H4 (cell line): ENCODE measurements around the gene SNRNP35. TPM values are rescaled to one million over a fixed set of nuclear protein-coding genes. Genes with fewer than 3 reads are reported as not detected.
"Not testable (repeated sequence)": the region's sequence is repeated elsewhere in the genome, so short reads cannot be mapped to it uniquely, and the experiment has no call there.

Experiments used
- DNase-seq: peaks from one replicate; pipeline ENCODE4 v3.0.0-alpha.2; 2015; ENCODE audit warnings: low spot score
- total RNA-seq: library from RNA; depleted of rRNA; stranded (reverse); fragments of >200 nt; shearing (Covaris generic); gene quantifications from 2 replicates; pipeline ENCODE4 v1.2.3, GENCODE V29; 2014

SNRNP35 gene
- total RNA-seq, 1 experiment from 2014 or later: 16.9 TPM

- DNase-seq: no peak
These were observed 30.7 kb downstream of the SNRNP35 start for GRCh38 chr12:123488539-123489230.

- no peak for DNase-seq
These were observed 31.6 kb downstream of the SNRNP35 start for GRCh38 chr12:123489580-123489979.

GRCh38 chr12:123490089-123490488, 32.1 kb downstream of the SNRNP35 start:
- DNase-seq: no peak

GRCh38 chr12:123491056-123491455, 33.1 kb downstream of the SNRNP35 start:
- no peak for DNase-seq

GRCh38 chr12:123491481-123491880, 33.5 kb downstream of the SNRNP35 start:
- no peak for DNase-seq

- not testable (repeated sequence) for DNase-seq
These were observed 34.5 kb downstream of the SNRNP35 start for GRCh38 chr12:123492339-123493039.

GRCh38 chr12:123494124-123494851, 36.3 kb downstream of the SNRNP35 start:
- no peak for DNase-seq

GRCh38 chr12:123497065-123497464, 39.1 kb downstream of the SNRNP35 start:
- DNase-seq: no peak

GRCh38 chr12:123498126-123498825, 40.3 kb downstream of the SNRNP35 start:
- no peak for DNase-seq

GRCh38 chr12:123499332-123499731, 41.4 kb downstream of the SNRNP35 start:
- no peak for DNase-seq

GRCh38 chr12:123502163-123502704, 44.3 kb downstream of the SNRNP35 start:
- DNase-seq: no peak

GRCh38 chr12:123506059-123506842, 48.3 kb downstream of the SNRNP35 start:
- DNase-seq: no peak

- DNase-seq: no peak
These were observed 48.9 kb downstream of the SNRNP35 start for GRCh38 chr12:123506843-123507236.

- no peak for DNase-seq
These were observed 55.1 kb downstream of the SNRNP35 start for GRCh38 chr12:123512838-123513665.

- DNase-seq: no peak
These were observed 55.9 kb downstream of the SNRNP35 start for GRCh38 chr12:123513805-123514204.

GRCh38 chr12:123514582-123515221, 56.8 kb downstream of the SNRNP35 start:
- DNase-seq: not testable (repeated sequence)

- no peak for DNase-seq
These were observed 58.4 kb downstream of the SNRNP35 start for GRCh38 chr12:123516216-123516780.
